Measurements from ENCODE around the gene CDK13. TPM values are rescaled to one million over a fixed set of nuclear protein-coding genes. Genes with fewer than 3 reads are reported as not detected.

The CDK13 gene
- total and polyA plus RNA-seq, 11 donors = 12.4 to 32.2 (median 24.1) TPM

DNA sequence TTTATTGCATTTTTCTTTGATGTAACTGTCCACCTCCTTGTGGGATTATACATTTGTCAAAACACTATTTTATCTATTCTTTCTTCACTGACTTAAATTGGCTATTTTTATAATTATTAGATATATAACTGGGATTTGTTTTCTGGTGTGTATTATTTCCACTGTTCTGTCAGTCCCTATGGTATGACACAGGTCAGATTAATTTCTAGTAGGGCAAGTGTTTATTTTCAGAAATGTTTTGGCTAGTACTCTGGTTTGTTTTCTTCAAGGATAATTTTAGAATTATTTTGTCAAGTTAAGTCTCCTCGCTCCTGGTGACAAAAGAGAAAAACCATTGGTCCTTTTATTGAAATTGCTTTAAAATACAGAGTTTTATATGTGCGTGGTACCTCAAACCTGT is 93.1 kb downstream of the CDK13 start:
- 65 to 79% (median 71%) methylated on average over 2 of the region's 2 CpGs for WGBS, 4 donors
- Histone ChIP-seq H3K4me3 (no peak overlapping the region), H3K9me3 (no peaks in the 10 kb centered on the region), H3K36me3 (peaks cover 0 to 46% (median 4%) of the 10 kb centered on the region in 9 donors), H3K27me3 (no peaks in the 10 kb centered on the region), H3K4me1 (peaks cover 0 to 7% (median 0%) of the 10 kb centered on the region in 12 donors), H3K27ac (no peak overlapping the region)
- ATAC-seq (no peak), DNase-seq (no peak)
- intact Hi-C loops (cut with DNase I) = no loop called here
- TF ChIP-seq POLR2A (IDR thresholded peaks at IDR 0.05) = no peak
- TF ChIP-seq, protein P1, sequence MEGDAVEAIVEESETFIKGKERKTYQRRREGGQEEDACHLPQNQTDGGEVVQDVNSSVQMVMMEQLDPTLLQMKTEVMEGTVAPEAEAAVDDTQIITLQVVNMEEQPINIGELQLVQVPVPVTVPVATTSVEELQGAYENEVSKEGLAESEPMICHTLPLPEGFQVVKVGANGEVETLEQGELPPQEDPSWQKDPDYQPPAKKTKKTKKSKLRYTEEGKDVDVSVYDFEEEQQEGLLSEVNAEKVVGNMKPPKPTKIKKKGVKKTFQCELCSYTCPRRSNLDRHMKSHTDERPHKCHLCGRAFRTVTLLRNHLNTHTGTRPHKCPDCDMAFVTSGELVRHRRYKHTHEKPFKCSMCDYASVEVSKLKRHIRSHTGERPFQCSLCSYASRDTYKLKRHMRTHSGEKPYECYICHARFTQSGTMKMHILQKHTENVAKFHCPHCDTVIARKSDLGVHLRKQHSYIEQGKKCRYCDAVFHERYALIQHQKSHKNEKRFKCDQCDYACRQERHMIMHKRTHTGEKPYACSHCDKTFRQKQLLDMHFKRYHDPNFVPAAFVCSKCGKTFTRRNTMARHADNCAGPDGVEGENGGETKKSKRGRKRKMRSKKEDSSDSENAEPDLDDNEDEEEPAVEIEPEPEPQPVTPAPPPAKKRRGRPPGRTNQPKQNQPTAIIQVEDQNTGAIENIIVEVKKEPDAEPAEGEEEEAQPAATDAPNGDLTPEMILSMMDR (IDR thresholded peaks at IDR 0.05) = no peak

DNA sequence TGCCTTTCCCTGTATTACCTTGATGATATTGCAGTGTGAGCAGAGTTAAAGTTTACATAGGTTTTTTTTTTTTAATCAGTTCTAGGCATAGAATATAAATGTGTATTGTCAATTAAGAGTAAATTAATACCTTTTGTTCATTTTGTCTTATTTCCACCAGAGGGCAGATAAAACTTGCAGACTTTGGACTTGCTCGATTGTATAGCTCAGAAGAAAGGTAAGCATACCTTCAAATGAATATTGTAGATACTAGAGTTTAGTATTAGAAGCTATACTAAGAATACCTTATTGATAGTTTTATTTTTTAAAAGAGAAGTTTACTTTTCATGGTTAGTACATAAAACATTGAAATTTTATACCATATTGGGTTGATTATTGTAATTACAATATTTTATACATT is 97.6 kb downstream of the CDK13 start:
- Histone ChIP-seq H3K27ac (no peak overlapping the region), H3K9me3 (no peaks in the 10 kb centered on the region), H3K27me3 (no peaks in the 10 kb centered on the region), H3K4me3 (no peak overlapping the region), H3K4me1 (peaks cover 0 to 7% (median 0%) of the 10 kb centered on the region in 12 donors), H3K36me3 (peaks cover 0 to 40% (median under 1%) of the 10 kb centered on the region in 9 donors)
- intact Hi-C loops (cut with DNase I) = no loop called here
- DNase-seq (no peak), ATAC-seq (no peak)
- 88 to 93% (median 91%) methylated on average over 1 of the region's 1 CpG for WGBS, 4 donors
- TF ChIP-seq, protein P1 (IDR thresholded peaks at IDR 0.05) = peak in 2 of 12 donors; percentile 8 to 11
- TF ChIP-seq POLR2A (IDR thresholded peaks at IDR 0.05) = no peak

DNA sequence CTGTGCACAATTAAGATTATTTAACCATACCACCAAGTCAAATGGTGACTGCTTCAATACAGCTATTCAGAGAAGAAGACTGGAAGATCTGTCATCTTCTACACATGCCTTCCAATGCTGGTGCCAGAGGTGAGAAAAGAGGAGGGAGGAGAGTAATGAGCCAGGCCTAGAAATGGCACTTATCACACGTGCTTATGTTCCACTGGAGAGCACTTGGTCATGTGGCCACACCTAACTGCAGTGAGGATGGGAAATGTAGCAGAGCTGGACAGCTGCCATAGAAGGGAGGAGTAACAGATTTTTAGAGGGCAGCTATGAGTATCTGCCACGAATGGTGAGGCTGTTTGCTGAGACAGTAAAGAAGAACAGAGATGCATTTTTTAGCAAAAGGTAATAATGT is 107.2 kb downstream of the CDK13 start:
- 9 to 16% (median 13%) methylated on average over 2 of the region's 2 CpGs for WGBS, 4 donors
- no peak overlapping the region for H3K4me3 ChIP-seq
- TF ChIP-seq, protein P1 (IDR thresholded peaks at IDR 0.05) = no peak
- no peak for TF ChIP-seq POLR2A (IDR thresholded peaks at IDR 0.05)
- peak; percentile 27 to 90 (median 76) for ATAC-seq
- DNase-seq = peak in 4 of 5 donors; percentile 32 to 63 (median 42)
- H3K9me3 ChIP-seq = no peaks in the 10 kb centered on the region
- no peak overlapping the region for H3K27ac ChIP-seq
- H3K4me1 ChIP-seq = peaks cover 0 to 28% (median 4%) of the 10 kb centered on the region in 12 donors
- H3K27me3 ChIP-seq = no peaks in the 10 kb centered on the region
- H3K36me3 ChIP-seq = peaks cover 0 to 36% (median 11%) of the 10 kb centered on the region in 9 donors
- intact Hi-C loops (cut with DNase I) = loop anchor here in 4 of 10 donors (5.0 to 10.0 kb wide), 4 partner anchors 102 to 482 kb away; partner anchors contain the start of gene CDK13 (in 2 of the 4)

DNA sequence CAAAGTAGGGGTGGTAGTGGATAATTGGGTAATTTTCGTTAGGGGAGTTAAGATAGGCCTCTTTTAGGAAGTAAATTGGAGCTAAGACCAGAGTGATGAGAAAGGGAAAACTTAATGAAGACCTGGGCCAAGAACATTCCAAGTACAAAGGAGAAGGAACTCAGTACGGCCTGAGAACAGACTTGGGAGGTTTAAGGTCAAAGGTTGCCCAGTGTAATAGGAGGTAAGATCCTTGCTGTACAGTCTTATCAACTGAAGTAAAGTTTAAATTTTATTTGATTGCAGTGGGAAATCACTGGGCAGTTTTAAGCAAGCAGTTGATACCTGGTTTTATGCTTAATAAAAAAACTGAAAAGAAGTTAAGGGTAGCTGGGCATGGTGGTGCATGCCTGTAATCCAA is 108.0 kb downstream of the CDK13 start:
- intact Hi-C loops (cut with DNase I) = loop anchor here in 4 of 10 donors (5.0 to 10.0 kb wide), 4 partner anchors 103 to 483 kb away; partner anchors contain the start of gene CDK13 (in 2 of the 4)
- Histone ChIP-seq H3K4me3 (no peak overlapping the region), H3K4me1 (peaks cover 0 to 28% (median 2%) of the 10 kb centered on the region in 12 donors), H3K9me3 (no peaks in the 10 kb centered on the region), H3K27me3 (no peaks in the 10 kb centered on the region), H3K27ac (no peak overlapping the region), H3K36me3 (peaks cover 0 to 42% (median 18%) of the 10 kb centered on the region in 9 donors)
- ATAC-seq = no peak
- 39 to 84% (median 70%) methylated on average over 2 of the region's 2 CpGs for WGBS, 4 donors
- no peak for DNase-seq
- no peak for TF ChIP-seq POLR2A (IDR thresholded peaks at IDR 0.05)
- TF ChIP-seq, protein P1 (IDR thresholded peaks at IDR 0.05) = no peak
